HL-60 (cell line): ENCODE data around the gene RIBC2.
A peak's percentile ranks its signal among the peaks of the same experiment; 100 is the strongest.

Source experiments
- POLR2AphosphoS5 ChIP-seq: IDR thresholded peaks from 2 replicates; pipeline ENCODE4 v1.6.1; 2012; ENCODE audit warnings: low read depth
- TF ChIP-seq, protein P1 (sequence below): IDR thresholded peaks from one replicate; pipeline ENCODE4 v1.5.1; 2011; ENCODE audit warnings: low read length, control low read depth, inconsistent platforms; ENCODE audit not compliant: insufficient read depth
- TF ChIP-seq, protein P2 (sequence below): IDR thresholded peaks from 2 replicates; pipeline ENCODE4 v1.6.1; 2012; ENCODE audit warnings: low read depth; ENCODE audit not compliant: insufficient replicate concordance

DNA sequence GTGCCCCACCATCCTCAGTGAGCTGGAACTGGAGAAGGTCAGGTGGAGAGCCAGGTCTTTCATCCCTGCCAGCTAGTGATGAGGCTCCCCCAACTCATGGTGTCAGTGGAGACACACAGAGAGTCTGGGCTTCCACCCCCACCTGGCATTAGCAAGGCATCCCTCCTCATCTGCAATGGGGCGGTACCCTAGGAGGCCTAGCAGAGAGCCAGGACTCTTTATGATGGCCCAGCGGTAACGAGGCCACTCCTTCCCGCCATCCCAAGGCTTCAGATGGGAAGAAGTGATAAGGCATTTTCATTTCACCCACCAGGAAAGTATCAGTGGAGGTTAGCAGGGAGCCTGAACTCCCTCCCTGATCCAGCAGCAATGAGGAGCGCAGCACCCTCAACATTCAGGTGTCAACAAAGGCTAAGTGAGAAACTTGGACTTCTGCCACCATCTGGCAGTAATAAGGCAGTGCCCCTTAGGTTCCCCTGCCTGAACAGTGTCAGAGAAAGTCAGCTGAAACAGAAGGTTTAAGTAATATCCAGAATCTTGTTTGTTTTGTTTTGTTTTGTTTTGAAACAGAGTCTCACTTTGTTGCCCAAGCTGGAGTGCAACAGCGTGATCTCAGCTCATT is 48.7 kb downstream of the RIBC2 start:
- TF ChIP-seq, protein P1, sequence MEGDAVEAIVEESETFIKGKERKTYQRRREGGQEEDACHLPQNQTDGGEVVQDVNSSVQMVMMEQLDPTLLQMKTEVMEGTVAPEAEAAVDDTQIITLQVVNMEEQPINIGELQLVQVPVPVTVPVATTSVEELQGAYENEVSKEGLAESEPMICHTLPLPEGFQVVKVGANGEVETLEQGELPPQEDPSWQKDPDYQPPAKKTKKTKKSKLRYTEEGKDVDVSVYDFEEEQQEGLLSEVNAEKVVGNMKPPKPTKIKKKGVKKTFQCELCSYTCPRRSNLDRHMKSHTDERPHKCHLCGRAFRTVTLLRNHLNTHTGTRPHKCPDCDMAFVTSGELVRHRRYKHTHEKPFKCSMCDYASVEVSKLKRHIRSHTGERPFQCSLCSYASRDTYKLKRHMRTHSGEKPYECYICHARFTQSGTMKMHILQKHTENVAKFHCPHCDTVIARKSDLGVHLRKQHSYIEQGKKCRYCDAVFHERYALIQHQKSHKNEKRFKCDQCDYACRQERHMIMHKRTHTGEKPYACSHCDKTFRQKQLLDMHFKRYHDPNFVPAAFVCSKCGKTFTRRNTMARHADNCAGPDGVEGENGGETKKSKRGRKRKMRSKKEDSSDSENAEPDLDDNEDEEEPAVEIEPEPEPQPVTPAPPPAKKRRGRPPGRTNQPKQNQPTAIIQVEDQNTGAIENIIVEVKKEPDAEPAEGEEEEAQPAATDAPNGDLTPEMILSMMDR: peak; percentile 10
- no peak for TF ChIP-seq POLR2AphosphoS5
- TF ChIP-seq, protein P2, sequence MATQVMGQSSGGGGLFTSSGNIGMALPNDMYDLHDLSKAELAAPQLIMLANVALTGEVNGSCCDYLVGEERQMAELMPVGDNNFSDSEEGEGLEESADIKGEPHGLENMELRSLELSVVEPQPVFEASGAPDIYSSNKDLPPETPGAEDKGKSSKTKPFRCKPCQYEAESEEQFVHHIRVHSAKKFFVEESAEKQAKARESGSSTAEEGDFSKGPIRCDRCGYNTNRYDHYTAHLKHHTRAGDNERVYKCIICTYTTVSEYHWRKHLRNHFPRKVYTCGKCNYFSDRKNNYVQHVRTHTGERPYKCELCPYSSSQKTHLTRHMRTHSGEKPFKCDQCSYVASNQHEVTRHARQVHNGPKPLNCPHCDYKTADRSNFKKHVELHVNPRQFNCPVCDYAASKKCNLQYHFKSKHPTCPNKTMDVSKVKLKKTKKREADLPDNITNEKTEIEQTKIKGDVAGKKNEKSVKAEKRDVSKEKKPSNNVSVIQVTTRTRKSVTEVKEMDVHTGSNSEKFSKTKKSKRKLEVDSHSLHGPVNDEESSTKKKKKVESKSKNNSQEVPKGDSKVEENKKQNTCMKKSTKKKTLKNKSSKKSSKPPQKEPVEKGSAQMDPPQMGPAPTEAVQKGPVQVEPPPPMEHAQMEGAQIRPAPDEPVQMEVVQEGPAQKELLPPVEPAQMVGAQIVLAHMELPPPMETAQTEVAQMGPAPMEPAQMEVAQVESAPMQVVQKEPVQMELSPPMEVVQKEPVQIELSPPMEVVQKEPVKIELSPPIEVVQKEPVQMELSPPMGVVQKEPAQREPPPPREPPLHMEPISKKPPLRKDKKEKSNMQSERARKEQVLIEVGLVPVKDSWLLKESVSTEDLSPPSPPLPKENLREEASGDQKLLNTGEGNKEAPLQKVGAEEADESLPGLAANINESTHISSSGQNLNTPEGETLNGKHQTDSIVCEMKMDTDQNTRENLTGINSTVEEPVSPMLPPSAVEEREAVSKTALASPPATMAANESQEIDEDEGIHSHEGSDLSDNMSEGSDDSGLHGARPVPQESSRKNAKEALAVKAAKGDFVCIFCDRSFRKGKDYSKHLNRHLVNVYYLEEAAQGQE: no peak
